Mammary epithelial cell (primary cell): ENCODE measurements around the gene NRG2.

Experiments used
- CTCF ChIP-seq, 2 donors: IDR thresholded peaks in 1 of 2; conservative IDR thresholded peaks in 1 of 2; 2 replicates each; pipeline ENCODE4 v1.5.1; 2011 to 2012; ENCODE audit warnings: inconsistent platforms in 2 of 2, low read length in 2 of 2, mild to moderate bottlenecking in 2 of 2, control low read depth in 1 of 2, low read depth in 1 of 2; ENCODE audit not compliant: insufficient read depth in 1 of 2; ENCODE audit errors: extremely low read depth in 1 of 2
- EZH2 ChIP-seq: IDR thresholded peaks from 2 replicates; pipeline ENCODE4 v1.6.1; 2012; ENCODE audit warnings: low read length, inconsistent platforms, borderline replicate concordance

- peak; percentile 19 to 35 for TF ChIP-seq CTCF (conservative IDR thresholded peaks at IDR 0.05 in 1 of 2, IDR thresholded peaks at IDR 0.05 in 1 of 2; ENCODE audit: extremely low read depth in 1 of 2, insufficient read depth in 1 of 2, low read depth in 1 of 2, low read length in 2 of 2)
- no peak for TF ChIP-seq EZH2
Measured at GRCh38 chr5:140075371-140075770, 32.3 kb upstream of the NRG2 start.
